Calu3 (cell line): ENCODE data around the gene HIVEP3. TPM values are rescaled to one million over a fixed set of nuclear protein-coding genes. Genes with fewer than 3 reads are reported as not detected.

Source experiments
- BruUV-seq: library from RNA; stranded (reverse); fragments of 400-500 nt; replicated peaks from 2 replicates; lab custom pipeline; 2021; lab: Mats Ljungman, UMichigan
- CTCF ChIA-PET: fragments of 300-600 bp; sonication (Branson Sonifier 250); formaldehyde crosslinking; loops from one replicate; lab custom pipeline; 2022; ENCODE audit warnings: antibody characterized with exemption; lab: Charles Lee
- DNase-seq: peaks from one replicate; pipeline ENCODE4 v3.0.0; 2022
- H3K27ac Mint-ChIP-seq: one replicate; pipeline ENCODE4 v1.8.0; 2022; ENCODE audit warnings: mixed read lengths; ENCODE audit not compliant: unreplicated experiment
- H3K27me3 Mint-ChIP-seq: one replicate; pipeline ENCODE4 v1.8.0; 2022; ENCODE audit warnings: mixed read lengths; ENCODE audit not compliant: unreplicated experiment
- H3K36me3 Mint-ChIP-seq: one replicate; pipeline ENCODE4 v1.8.0; 2022; ENCODE audit warnings: mild to moderate bottlenecking, moderate library complexity, mixed read lengths; ENCODE audit not compliant: insufficient read depth, unreplicated experiment
- H3K4me1 Mint-ChIP-seq: one replicate; pipeline ENCODE4 v1.8.0; 2022; ENCODE audit warnings: mild to moderate bottlenecking, low read depth, mixed read lengths; ENCODE audit not compliant: unreplicated experiment
- H3K4me3 Mint-ChIP-seq: one replicate; pipeline ENCODE4 v1.8.0; 2022; ENCODE audit warnings: mild to moderate bottlenecking, low read depth, moderate library complexity, mixed read lengths; ENCODE audit not compliant: unreplicated experiment
- H3K9me3 Mint-ChIP-seq: one replicate; pipeline ENCODE4 v1.8.0; 2022; ENCODE audit warnings: low read depth, mixed read lengths; ENCODE audit not compliant: unreplicated experiment
- CTCF ChIP-seq: fragments of 200-600 bp; IDR thresholded peaks from one replicate; pipeline ENCODE4 v1.8.0; 2022; ENCODE audit warnings: antibody characterized with exemption; ENCODE audit not compliant: unreplicated experiment
- intact Hi-C: fragments of 100-400 bp; cut with micrococcal nuclease; formaldehyde crosslinking; loops from one replicate; pipeline ENCODE4 v1.10.0; 2022; ENCODE audit not compliant: unreplicated experiment
- total RNA-seq: library from RNA; stranded (reverse); gene quantifications from 2 replicates; pipeline ENCODE4 v1.2.3, GENCODE V29; 2022

Gene HIVEP3
- total RNA-seq, 1 experiment from 2014 or later: 9.0 TPM

- Mint-ChIP-seq H3K9me3 (no peaks in the 10 kb centered on the region), H3K4me3 (no peak overlapping the region), H3K36me3 (no peaks in the 10 kb centered on the region), H3K4me1 (peaks cover 49% of the 10 kb centered on the region), H3K27me3 (no peaks in the 10 kb centered on the region), H3K27ac (no peak overlapping the region)
- no peak for DNase-seq
- CTCF ChIA-PET: no interaction called here
- intact Hi-C loops: no loop called here
- TF ChIP-seq CTCF: no peak
- no TSS peak for BruUV-seq
Measured at GRCh38 chr1:41884256-41885230, 34.2 kb downstream of the HIVEP3 start.

- TF ChIP-seq CTCF: no peak
- intact Hi-C loops: no loop called here
- no peak for DNase-seq
- Mint-ChIP-seq H3K4me3 (no peak overlapping the region), H3K27me3 (no peaks in the 10 kb centered on the region), H3K27ac (no peak overlapping the region), H3K9me3 (no peaks in the 10 kb centered on the region), H3K4me1 (peaks cover 51% of the 10 kb centered on the region), H3K36me3 (no peaks in the 10 kb centered on the region)
- BruUV-seq: no TSS peak
- CTCF ChIA-PET: no interaction called here
Measured at GRCh38 chr1:41883507-41883906, 35.2 kb downstream of the HIVEP3 start.

- CTCF ChIA-PET: interaction anchor here (1.5 kb wide), 1 partner anchor 10 kb away, joined by 8 read pairs; no protein-coding TSS in a partner anchor
- peak overlapping the region; percentile 3 for H3K4me3 Mint-ChIP-seq
Measured at GRCh38 chr1:41882486-41882885, 36.2 kb downstream of the HIVEP3 start.

GRCh38 chr1:41882068-41882477 lies 36.6 kb downstream of the HIVEP3 start:
- peak; percentile 50 for DNase-seq

More at GRCh38 chr1:41882486-41882885, 36.2 kb downstream of the HIVEP3 start:
- Mint-ChIP-seq H3K36me3 (no peaks in the 10 kb centered on the region), H3K9me3 (no peaks in the 10 kb centered on the region), H3K27me3 (no peaks in the 10 kb centered on the region), H3K27ac (peak overlapping the region; percentile 49), H3K4me1 (peaks cover 49% of the 10 kb centered on the region)
- intact Hi-C loops: no loop called here
- DNase-seq: no peak
- TF ChIP-seq CTCF: no peak
- no TSS peak for BruUV-seq

More at GRCh38 chr1:41882068-41882477, 36.6 kb downstream of the HIVEP3 start:
- no peaks in the 10 kb centered on the region for H3K36me3 Mint-ChIP-seq
- peak overlapping the region; percentile 3 for H3K4me3 Mint-ChIP-seq
- H3K27me3 Mint-ChIP-seq: no peaks in the 10 kb centered on the region
- no peaks in the 10 kb centered on the region for H3K9me3 Mint-ChIP-seq
- peaks cover 53% of the 10 kb centered on the region for H3K4me1 Mint-ChIP-seq
- no peak for TF ChIP-seq CTCF
- no TSS peak for BruUV-seq
- H3K27ac Mint-ChIP-seq: peak overlapping the region; percentile 49
- CTCF ChIA-PET: interaction anchor here (0.5 to 1.5 kb wide), 3 partner anchors 10 to 1050 kb away, joined by 3 to 8 read pairs (median 8); no protein-coding TSS in a partner anchor
- intact Hi-C loops: no loop called here
